Stimulated activated CD4-positive, alpha-beta T cell treated with anti-CD3 and anti-CD28 coated beads, Interleukin-15, amount 100 ng/mL, for 24 hours (primary cell): Measurements from ENCODE around the gene MACROD2.

Source experiments
- DNase-seq: peaks from one replicate; pipeline ENCODE4 v3.0.0-alpha.2; 2020

The MACROD2 gene

DNA sequence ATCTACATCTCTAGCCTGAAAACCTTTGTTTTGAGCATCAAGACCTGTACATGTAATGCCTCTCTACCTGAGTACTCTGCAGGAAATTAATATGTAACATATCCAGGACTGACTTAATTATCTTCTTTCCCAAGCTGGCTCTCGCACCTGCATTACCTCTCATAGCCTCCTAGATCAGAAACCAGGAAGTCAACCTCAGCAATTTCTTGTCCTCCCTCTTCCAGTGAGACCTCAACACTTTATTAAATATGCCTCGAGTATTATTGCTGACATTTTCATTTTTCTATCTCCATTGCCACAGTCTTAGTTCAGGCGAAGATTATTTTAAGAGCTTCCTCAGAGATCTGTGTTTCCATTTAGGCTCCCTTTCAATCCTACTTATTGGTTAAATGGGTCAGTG, 69.0 kb downstream of the MACROD2 start:
- no peak for DNase-seq

GRCh38 chr20:14064921-14065320, 69.6 kb downstream of the MACROD2 start:
- DNase-seq = no peak

DNA sequence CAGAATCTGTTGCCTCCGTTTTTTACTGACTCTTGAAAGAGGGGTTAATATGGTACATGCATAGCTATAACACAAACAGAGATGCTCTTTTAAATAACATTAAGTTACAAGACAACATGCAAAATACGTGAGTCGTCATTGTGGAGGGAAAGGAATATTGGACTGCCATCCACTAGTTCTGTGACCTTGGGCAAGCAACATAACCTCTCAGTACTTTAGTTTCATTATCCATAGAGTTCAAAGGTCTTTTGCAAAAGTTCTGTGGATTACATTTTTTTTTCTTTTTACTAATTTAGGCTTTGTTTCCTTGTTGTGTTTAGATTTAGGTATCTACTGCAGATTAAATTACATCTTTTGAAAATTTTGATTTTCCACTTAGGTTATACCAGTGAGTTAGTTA, 70.5 kb downstream of the MACROD2 start:
- no peak for DNase-seq

DNA sequence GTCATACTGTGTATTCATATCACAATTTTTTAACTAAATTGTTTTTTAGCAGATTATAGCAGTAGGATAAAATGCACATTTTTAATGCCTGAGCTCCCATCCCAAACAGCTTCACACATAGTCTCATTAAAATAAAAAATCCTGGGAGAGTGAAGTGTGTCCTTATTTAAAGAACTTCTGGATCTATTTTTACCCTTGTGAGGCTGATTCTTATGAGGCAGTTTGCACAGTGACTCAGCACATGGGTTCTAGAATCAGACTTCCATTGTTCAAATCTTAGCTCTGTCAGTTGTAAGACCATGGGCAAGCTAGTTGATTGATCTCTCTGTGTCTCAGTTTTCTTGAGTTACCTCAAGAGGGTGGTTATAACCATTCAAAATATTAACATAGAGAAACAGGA, 72.3 kb downstream of the MACROD2 start:
- DNase-seq = no peak

- no peak for DNase-seq
Measured at GRCh38 chr20:14069796-14070195, 74.5 kb downstream of the MACROD2 start.

DNA sequence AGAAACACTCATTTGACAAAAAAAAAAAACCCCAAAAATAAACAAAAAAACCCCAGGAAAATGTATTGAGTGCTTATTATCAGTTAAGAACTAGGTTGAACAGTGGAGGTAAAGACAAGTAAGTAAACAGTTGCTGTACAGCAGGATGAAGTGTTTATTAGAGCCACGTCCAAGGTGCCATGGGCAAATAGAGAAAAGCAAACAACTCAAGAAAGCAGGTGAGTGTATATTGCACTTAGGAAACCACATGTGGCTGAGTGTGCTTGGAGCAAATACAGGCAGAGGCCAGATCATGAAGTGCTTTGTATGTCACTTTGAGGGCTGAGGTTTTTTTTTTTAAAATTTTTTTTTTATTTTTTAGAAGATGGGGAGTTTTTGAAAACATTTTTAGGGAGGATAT, 98.3 kb downstream of the MACROD2 start:
- DNase-seq = no peak

DNA sequence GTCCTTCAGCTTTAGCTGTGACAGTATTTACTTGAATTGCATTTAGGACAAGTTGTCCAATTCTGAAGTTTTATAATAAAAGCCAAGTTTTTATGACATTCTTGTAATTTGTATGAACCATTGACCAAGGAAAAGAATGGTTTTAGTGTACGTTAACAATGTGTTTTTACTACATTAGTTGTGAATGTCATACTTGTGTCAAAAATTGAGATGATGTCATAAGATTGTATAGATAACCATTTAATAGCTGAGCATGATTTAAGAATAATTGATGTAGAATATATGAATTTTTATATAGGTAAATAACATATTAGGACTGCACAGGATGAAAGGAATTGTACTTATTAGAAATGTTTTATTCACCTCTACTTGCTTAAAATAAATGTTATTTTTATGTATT, 102.9 kb downstream of the MACROD2 start:
- no peak for DNase-seq

DNA sequence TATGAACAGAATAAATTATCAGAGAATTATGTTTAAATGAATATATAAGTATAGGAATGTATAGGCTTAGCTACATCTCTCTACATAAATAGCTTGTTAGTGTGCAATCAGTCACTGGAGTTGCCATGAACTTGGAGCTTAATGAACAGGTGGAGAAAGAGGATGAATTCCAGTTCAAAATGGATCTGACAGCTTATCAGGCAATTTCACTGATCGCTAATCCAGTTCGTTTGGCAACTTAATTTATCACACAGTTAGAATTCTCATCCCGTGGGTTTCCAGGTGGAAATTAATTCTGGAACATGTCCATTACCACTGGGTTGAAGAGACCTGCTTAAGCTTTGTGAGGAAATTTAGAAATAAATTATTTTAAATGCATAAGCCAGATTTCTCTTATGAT, 118.1 kb downstream of the MACROD2 start:
- DNase-seq = no peak

DNA sequence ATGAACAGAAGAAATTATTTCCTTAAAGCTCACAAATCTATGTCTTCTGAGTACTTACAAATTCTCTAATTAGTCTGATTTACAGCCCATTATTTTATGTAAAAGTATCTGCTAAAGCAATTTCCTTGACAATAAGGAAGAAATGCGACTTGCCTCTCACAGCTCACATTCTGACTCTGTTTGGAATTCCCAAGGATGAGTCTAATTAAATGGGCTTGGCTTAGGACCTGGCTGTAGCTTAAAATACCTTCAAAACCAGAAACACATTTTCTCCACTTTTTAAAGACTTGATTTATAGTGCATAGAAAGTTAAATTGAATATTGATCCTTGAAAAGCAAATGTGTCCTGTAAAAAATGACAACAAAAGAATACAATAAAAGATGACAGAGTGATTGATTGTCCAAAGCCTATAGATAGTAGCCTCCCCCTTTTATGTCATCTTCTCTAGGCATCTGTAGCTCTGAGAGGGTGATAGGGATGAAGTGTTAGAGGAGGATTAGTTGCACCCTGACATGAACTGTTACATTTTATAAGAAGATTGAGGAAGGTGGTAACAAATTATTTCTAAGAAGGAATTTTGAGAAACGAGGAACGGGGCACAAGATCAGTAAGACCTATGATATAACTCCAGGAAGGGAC, 118.9 kb downstream of the MACROD2 start:
- no peak for DNase-seq

DNA sequence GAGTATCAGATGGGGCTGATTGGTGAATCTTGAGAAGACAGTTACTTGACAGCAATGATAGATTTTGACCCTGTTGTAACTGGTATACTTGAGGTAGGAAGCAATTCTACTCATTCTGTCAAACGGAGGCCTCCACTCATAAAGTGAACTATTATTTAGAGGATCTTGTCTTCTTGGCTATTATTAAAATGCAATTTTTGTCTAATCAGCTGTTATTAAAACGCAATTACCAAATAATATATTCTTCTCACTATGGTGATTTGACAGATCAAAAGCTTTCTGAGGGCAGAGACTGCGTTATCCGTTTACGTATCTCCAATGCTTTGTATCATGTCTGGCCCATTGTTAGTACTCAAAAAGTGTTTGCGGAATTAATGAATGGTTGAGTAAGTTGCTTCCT, 120.7 kb downstream of the MACROD2 start:
- no peak for DNase-seq

GRCh38 chr20:14117768-14118167, 122.5 kb downstream of the MACROD2 start:
- no peak for DNase-seq

DNA sequence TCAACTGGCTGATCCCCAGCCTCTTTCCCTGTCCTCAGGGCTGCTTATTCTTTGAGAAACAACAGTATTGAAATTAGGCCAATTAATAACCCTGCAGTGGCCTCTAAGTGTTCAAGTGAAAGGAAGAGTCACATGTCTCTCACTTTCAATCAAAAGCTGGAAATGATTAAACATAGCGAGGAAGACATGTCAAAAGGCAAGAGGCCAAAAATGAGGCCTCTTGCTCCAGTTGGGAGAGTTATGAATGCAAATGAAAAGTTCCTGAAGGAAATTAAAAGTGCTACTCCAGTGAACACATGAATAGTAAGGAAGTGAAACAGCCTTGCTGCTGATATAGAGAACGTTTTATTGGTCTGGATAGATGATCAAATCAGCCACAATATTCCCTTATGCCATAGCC, 131.5 kb downstream of the MACROD2 start:
- no peak for DNase-seq

DNA sequence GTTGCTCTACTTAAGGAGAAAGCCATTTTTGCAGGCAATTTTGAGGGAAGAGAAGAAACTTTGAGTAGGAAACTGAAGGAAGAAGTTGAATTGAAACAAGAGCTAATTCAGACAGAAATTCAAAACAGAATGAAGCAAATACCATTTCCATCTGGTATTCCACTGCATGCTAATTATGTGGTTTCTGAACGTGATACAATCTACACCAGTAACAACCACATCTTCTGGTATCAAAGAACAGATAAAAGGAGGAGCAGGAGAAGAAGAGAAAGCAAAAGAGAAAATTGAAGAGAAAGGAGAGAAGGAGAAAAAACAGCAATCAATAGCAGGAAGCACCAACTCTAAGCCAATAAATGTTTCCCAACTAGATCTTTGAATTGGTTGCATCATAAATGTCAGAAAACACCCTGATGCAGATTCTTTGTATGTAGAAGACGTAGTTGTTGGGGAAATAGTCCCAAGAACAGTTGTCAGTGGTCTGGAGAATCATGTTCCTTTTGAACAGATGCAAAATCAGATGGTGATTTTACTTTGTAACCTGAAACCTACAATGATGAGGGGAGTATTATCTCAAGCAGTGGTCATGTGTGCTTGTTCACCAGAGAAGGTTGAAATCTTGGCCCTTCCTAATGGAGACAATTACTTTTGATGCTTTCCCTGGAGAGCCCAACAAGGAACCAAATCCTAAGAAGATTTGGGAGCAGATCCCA, 132.4 kb downstream of the MACROD2 start:
- DNase-seq = no peak

DNA sequence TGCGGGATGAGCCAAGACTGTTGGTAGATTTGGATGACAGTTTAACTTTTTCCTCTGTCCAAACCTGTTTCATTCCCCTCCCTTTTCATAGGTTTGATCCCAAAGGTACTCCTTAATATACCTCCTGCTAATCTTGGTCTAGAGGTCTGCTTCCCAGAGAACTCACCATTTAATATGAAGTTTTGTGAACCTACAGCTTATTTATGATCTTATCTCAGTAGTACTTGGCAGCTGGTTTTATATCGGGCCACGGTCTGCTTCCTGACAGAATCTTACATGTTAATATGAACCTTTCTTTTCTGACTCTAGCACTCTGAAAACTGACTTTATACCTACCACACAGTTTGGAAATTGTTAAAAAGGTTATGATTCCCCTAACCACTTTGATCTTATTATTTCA, 138.7 kb downstream of the MACROD2 start:
- DNase-seq = no peak

GRCh38 chr20:14142171-14142570, 146.9 kb downstream of the MACROD2 start:
- DNase-seq = peak; percentile 2

DNA sequence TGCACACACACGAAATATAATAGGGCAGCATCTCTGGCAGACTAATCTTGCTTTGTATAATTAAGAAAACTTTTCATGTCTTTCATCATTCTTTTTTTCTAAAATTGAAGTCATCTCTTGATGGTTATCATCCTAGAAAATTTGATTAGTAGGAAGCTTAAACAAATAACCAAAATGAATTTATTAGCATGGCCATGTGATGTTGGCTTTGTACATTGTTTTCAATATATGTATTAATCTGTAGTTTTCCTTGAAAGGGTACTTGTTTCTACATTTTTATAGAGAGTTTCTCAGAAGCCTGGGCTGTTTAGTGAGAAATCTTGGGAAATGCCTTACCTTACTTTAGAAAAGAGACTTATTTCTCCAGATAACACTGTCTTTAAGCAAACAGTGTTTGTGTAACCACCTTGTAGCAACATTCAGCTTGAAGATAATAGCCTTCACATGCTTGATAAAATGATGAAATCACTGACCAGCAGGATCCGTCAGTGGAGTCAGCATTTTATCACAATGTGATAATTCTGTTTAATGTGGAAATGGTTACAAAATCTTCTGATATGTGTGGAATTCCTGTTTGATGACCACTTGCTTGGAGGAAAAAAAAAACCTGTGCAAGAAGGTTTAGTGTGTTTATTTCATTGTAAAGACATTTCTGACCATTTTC, 147.8 kb downstream of the MACROD2 start:
- DNase-seq = no peak

DNA sequence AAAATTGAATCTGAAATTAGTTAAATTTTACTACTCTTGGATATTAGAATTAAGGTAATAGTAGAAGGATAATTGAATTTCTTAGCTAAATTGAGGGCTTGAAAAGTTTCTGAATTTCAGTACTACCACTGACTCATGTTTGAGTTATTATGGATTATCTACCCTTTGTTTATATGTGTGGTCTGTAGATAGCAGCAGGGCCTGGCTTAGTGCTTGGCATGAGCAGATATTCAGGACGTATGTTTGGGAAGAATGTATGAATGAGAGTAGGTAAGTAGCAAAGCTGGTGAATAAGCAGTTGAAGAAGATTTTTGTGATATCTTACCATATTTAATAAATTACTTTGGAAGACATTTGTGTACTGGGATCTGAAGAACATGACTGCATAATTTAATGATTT, 152.7 kb downstream of the MACROD2 start:
- DNase-seq = no peak

GRCh38 chr20:14155361-14155760, 160.0 kb downstream of the MACROD2 start:
- DNase-seq = no peak

- DNase-seq = no peak
Measured at GRCh38 chr20:14178528-14178927, 183.2 kb downstream of the MACROD2 start.

GRCh38 chr20:14178952-14179351, 183.6 kb downstream of the MACROD2 start:
- no peak for DNase-seq

DNA sequence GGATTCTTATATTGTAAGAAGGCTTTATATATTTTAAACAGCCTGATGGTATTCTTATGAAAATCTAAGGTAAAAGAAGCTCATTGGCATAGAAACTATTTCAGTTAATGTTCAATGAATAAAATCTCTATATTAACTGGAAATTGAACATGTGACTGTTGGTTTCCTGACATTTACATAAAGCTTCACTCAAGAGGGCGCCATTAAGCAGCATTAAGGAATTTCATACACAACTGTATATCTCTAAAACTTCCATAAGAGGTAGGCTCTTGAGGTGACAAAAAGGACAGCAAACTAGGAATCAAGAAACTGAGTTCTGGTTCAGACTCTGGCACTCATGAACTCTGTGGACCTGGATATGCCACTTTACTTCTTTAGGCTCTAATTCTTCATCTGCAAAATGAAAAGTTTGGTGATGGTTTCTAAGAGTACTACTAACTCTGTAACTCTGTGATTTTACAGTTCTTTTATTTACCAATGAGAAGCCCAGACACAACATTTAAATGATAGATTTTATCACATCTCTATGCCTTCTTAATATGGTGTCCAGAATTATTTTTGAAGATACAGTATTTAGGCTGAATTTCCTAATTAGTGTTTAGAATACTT, 194.6 kb downstream of the MACROD2 start:
- DNase-seq = no peak

- no peak for DNase-seq
Measured at GRCh38 chr20:14191559-14191958, 196.2 kb downstream of the MACROD2 start.

DNA sequence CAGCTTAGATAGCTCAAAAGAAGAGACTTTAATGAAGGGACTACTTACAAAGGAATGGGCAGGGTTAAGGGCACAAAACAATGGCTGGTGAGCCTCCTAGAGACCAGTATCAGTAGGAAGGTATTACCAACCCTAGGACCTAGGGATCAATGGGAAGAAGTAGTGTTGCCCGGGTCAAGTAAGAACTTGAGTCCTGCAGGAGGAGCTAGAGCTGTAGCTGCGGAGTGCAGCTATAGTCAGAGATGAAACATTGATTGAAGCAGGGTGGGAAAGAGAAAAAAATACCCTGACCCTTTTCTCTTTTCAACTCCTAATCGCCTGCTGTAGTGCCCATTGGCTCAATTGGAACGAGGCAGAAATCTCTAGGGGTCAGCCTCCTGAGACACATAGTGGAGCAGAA, 198.1 kb downstream of the MACROD2 start:
- DNase-seq = no peak

GRCh38 chr20:14193885-14194284, 198.6 kb downstream of the MACROD2 start:
- no peak for DNase-seq
